Stomach (tissue), 9 donors: ENCODE data around the gene VAMP8. TPM values are rescaled to one million over a fixed set of nuclear protein-coding genes. Genes with fewer than 3 reads are reported as not detected.
"Not testable (repeated sequence)": the region's sequence is repeated elsewhere in the genome, so short reads cannot be mapped to it uniquely, and the experiment has no call there.

Experiments used
- DNase-seq, 2 donors: peaks; one replicate each; pipeline versions ENCODE4 v3.0.0 to v3.0.0-alpha.2; 2013 to 2019
- H3K27ac ChIP-seq, 5 donors: fragments of 200-600 bp in 4 of 5; sonication (generic) in 4 of 5; one replicate each; pipeline ENCODE4 v1.5.1; 2013 to 2019; ENCODE audit warnings: mild to moderate bottlenecking in 1 of 5, moderate library complexity in 1 of 5
- H3K27me3 ChIP-seq, 3 donors: fragments of 200-600 bp; sonication (generic); one replicate each; pipeline ENCODE4 v1.5.1; 2017 to 2019; ENCODE audit warnings: mixed run types in 1 of 3
- H3K36me3 ChIP-seq, 4 donors: fragments of 200-600 bp; sonication (generic); 1 replicate in 3 of 4; 2 replicates in 1 of 4; pipeline ENCODE4 v1.5.1; 2016 to 2019
- H3K4me1 ChIP-seq, 4 donors: fragments of 200-600 bp; sonication (generic); one replicate each; pipeline ENCODE4 v1.5.1; 2016 to 2019
- H3K4me3 ChIP-seq, 4 donors: fragments of 200-600 bp; sonication (generic) in 3 of 4; one replicate each; pipeline ENCODE4 v1.5.1; 2016 to 2019; ENCODE audit warnings: mild to moderate bottlenecking in 1 of 4
- H3K9me3 ChIP-seq, 4 donors: fragments of 200-600 bp; sonication (generic); one replicate each; pipeline ENCODE4 v1.5.1; 2016 to 2019
- EP300 ChIP-seq: sonication (generic); formaldehyde crosslinking; IDR thresholded peaks from one replicate; pipeline ENCODE4 v1.6.1; 2017; ENCODE audit warnings: antibody characterized with exemption
- POLR2A ChIP-seq, 4 donors: fragments of 450-650 bp; IDR thresholded peaks; one replicate each; pipeline ENCODE4 v1.6.1; 2016; ENCODE audit warnings: antibody characterized with exemption in 4 of 4, control low read depth in 2 of 4, mild to moderate bottlenecking in 1 of 4, moderate library complexity in 1 of 4
- POLR2AphosphoS5 ChIP-seq, 3 donors: sonication (generic); formaldehyde crosslinking; IDR thresholded peaks; one replicate each; pipeline ENCODE4 v1.6.1; 2016; ENCODE audit warnings: antibody characterized with exemption in 3 of 3
- WGBS, 5 donors: extraction: QIAGEN DNeasy Blood & Tissue Kit in 3 of 5; methylation state at CpG; one replicate each; pipeline versions ENCODE4 v1.1.5 to v1.1.7; 2013 to 2018; 5-methylcytosine and 5-hydroxymethylcytosine counted together
- intact Hi-C: fragments of 100-400 bp; cut with DNase I; formaldehyde crosslinking; loops from one replicate; pipeline ENCODE4 v1.15.1; 2023; ENCODE audit warnings: low total_unique reads
- polyA plus RNA-seq, 3 donors: library from polyadenylated mRNA; stranded (reverse); fragments of 200-250 nt; gene quantifications; one replicate each; pipeline ENCODE4 v1.2.3, GENCODE V29; 2013
- total RNA-seq, 5 donors: library from RNA; depleted of rRNA; stranded (reverse); fragments of >200 nt; gene quantifications; one replicate each; pipeline versions ENCODE4 v1.1.0 to v1.2.3, GENCODE V29; 2014 to 2016
- TF ChIP-seq, protein P1 (sequence below), 7 experiments: fragments of 450-650 bp in 4 of 7; fragments of 200-600 bp in 3 of 7; sonication (generic) in 3 of 7; IDR thresholded peaks; one replicate each; pipeline ENCODE4 v1.5.1; 2016 to 2019; ENCODE audit warnings: antibody characterized with exemption in 7 of 7, control low read depth in 2 of 7, mild to moderate bottlenecking in 1 of 7
- donor health status: healthy with polysubstance abuse.
- donor health status: Bipolar disorder and iron deficiency.
- donor health status: healthy.

Gene VAMP8
- total and polyA plus RNA-seq, 8 donors: 2.2 to 568 (median 191) TPM; not detected in 1

DNA sequence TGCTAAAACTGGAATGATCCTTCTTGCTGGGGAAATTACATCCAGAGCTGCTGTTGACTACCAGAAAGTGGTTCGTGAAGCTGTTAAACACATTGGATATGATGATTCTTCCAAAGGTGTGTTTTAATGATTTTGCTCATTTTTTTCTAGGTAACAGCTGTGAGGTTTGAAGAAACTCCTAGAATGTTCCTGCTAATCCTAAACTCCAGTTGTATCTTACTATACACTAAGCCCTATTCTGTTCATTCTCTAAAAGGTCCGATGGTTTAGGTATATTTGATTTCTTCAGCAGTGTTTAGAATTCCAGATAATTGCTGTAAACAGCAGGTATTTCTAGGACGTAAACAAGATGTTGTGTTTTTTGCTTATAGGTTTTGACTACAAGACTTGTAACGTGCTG is 36.1 kb upstream of the VAMP8 start:
- no peaks in the 10 kb centered on the region for H3K9me3 ChIP-seq
- TF ChIP-seq POLR2AphosphoS5 (IDR thresholded peaks at IDR 0.05): no peak
- no peak for TF ChIP-seq EP300
- TF ChIP-seq, protein P1, sequence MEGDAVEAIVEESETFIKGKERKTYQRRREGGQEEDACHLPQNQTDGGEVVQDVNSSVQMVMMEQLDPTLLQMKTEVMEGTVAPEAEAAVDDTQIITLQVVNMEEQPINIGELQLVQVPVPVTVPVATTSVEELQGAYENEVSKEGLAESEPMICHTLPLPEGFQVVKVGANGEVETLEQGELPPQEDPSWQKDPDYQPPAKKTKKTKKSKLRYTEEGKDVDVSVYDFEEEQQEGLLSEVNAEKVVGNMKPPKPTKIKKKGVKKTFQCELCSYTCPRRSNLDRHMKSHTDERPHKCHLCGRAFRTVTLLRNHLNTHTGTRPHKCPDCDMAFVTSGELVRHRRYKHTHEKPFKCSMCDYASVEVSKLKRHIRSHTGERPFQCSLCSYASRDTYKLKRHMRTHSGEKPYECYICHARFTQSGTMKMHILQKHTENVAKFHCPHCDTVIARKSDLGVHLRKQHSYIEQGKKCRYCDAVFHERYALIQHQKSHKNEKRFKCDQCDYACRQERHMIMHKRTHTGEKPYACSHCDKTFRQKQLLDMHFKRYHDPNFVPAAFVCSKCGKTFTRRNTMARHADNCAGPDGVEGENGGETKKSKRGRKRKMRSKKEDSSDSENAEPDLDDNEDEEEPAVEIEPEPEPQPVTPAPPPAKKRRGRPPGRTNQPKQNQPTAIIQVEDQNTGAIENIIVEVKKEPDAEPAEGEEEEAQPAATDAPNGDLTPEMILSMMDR (IDR thresholded peaks at IDR 0.05): no peak
- TF ChIP-seq POLR2A (IDR thresholded peaks at IDR 0.05): no peak
- no peaks in the 10 kb centered on the region for H3K27me3 ChIP-seq
- 15 to 24% (median 21%) methylated on average over 4 of the region's 4 CpGs for WGBS, 5 donors
- peak overlapping the region in 4 of 5 donors; percentile 97 to 100 (median 99) for H3K27ac ChIP-seq
- H3K36me3 ChIP-seq: peaks cover 45 to 60% (median 56%) of the 10 kb centered on the region in 4 donors
- intact Hi-C loops: no loop called here
- peaks cover 40 to 77% (median 59%) of the 10 kb centered on the region in 4 donors for H3K4me1 ChIP-seq
- DNase-seq: no peak
- peak overlapping the region; percentile 81 to 94 (median 90) for H3K4me3 ChIP-seq

DNA sequence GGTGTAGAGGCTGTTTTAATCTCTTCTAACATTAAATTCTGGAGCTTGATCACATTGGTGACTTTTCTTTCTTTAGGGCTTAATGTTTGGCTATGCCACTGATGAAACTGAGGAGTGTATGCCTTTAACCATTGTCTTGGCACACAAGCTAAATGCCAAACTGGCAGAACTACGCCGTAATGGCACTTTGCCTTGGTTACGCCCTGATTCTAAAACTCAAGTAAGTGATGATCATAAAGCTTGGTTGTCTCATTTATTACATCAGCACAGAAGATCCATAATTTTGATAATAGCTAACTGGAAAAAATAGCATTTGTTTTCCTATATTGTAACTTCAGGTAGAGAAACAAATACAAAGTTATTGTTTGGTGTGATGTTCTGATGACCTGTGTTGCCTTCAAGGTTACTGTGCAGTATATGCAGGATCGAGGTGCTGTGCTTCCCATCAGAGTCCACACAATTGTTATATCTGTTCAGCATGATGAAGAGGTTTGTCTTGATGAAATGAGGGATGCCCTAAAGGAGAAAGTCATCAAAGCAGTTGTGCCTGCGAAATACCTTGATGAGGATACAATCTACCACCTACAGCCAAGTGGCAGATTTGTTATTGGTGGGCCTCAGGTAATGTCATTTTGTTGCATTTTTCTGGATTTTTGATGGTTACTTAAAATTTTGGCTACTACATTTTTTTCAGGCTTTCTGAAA is 35.5 kb upstream of the VAMP8 start:
- intact Hi-C loops: no loop called here
- 37 to 52% (median 40%) methylated on average over 5 of the region's 5 CpGs for WGBS, 5 donors
- TF ChIP-seq, protein P1 (IDR thresholded peaks at IDR 0.05): no peak
- no peak for TF ChIP-seq EP300
- no peak for TF ChIP-seq POLR2A (IDR thresholded peaks at IDR 0.05)
- TF ChIP-seq POLR2AphosphoS5 (IDR thresholded peaks at IDR 0.05): no peak
- H3K4me1 ChIP-seq: peaks cover 37 to 76% (median 58%) of the 10 kb centered on the region in 4 donors
- no peaks in the 10 kb centered on the region for H3K9me3 ChIP-seq
- H3K4me3 ChIP-seq: peak overlapping the region; percentile 81 to 94 (median 90)
- H3K27me3 ChIP-seq: no peaks in the 10 kb centered on the region
- H3K36me3 ChIP-seq: peaks cover 45 to 65% (median 60%) of the 10 kb centered on the region in 4 donors
- DNase-seq: peak in 1 of 2 donors; percentile 40
- peak overlapping the region in 4 of 5 donors; percentile 97 to 100 (median 99) for H3K27ac ChIP-seq

- Histone ChIP-seq H3K9me3 (no peaks in the 10 kb centered on the region), H3K27ac (peak overlapping the region in 3 of 5 donors; percentile 61 to 100 (median 99)), H3K4me3 (peak overlapping the region in 2 of 4 donors; percentile 91 to 94), H3K36me3 (peaks cover 45 to 74% (median 66%) of the 10 kb centered on the region in 4 donors), H3K4me1 (peaks cover 32 to 70% (median 52%) of the 10 kb centered on the region in 4 donors), H3K27me3 (no peaks in the 10 kb centered on the region)
- TF ChIP-seq POLR2AphosphoS5 (IDR thresholded peaks at IDR 0.05): no peak
- no peak for DNase-seq
- WGBS, 5 donors: 67 to 74% (median 71%) methylated on average over 4 of the region's 4 CpGs
- intact Hi-C loops: no loop called here
Observed at GRCh38 chr2:85542777-85543176, 34.6 kb upstream of the VAMP8 start.

GRCh38 chr2:85544254-85544691 is 33.1 kb upstream of the VAMP8 start:
- Histone ChIP-seq H3K36me3 (peaks cover 45 to 84% (median 72%) of the 10 kb centered on the region in 4 donors), H3K27ac (peak overlapping the region in 3 of 5 donors; percentile 61 to 100 (median 99)), H3K4me3 (peak overlapping the region in 1 of 4 donors; percentile 7), H3K4me1 (peaks cover 32 to 83% (median 59%) of the 10 kb centered on the region in 4 donors)
- H3K27me3 ChIP-seq, DNase-seq, intact Hi-C loops, H3K9me3 ChIP-seq: not testable (repeated sequence)
- 51 to 74% (median 70%) methylated on average over 3 of the region's 3 CpGs for WGBS, 5 donors

DNA sequence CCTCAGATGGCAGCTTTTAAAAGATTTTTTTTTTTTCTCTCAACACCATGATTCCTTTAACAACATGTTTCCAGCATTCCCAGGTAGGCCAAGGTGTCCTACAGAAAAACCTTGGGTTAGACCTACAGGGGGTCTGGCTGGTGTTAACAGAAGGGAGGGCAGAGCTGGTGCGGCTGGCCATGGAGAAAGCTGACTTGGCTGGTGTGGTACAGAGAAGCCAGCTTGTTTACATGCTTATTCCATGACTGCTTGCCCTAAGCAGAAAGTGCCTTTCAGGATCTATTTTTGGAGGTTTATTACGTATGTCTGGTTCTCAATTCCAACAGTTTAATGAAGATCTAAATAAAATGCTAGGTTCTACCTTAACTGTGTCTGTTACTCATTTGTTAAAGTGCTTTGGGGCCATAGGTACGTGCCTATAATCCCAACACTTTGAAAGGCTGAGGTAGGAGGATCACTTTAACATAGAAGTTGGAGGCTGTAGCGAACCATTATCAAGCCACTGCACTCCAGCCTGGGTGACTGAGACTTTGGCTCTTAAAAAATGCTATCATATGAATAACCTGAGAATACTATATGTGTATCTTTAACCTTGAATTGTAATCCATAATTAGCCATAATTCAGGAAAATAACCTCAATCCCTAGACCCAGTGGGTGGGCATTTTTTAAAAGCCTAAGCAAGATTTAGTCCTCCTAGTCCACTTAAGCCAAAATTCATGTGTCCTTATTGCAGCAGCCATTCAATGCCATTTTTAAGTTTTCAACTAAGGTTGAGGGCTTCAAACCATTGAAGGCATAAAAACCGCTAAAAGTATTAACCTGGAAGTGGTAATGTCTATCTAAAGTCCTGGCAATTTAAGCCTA is 32.2 kb upstream of the VAMP8 start:
- peak in 1 of 3 donors; percentile 38 for TF ChIP-seq POLR2AphosphoS5 (IDR thresholded peaks at IDR 0.05)
- DNase-seq, H3K9me3 ChIP-seq, intact Hi-C loops, H3K4me3 ChIP-seq, H3K27me3 ChIP-seq: not testable (repeated sequence)
- peaks cover 46 to 93% (median 79%) of the 10 kb centered on the region in 4 donors for H3K36me3 ChIP-seq
- H3K27ac ChIP-seq: peak overlapping the region in 4 of 5 donors; percentile 56 to 100 (median 80)
- WGBS, 5 donors: 82 to 91% (median 84%) methylated on average over 5 of the region's 5 CpGs
- peaks cover 32 to 89% (median 63%) of the 10 kb centered on the region in 4 donors for H3K4me1 ChIP-seq
